ENCODE data around the gene RAB35. TPM values are rescaled to one million over a fixed set of nuclear protein-coding genes. Genes with fewer than 3 reads are reported as not detected.

The RAB35 gene
- total RNA-seq, 1 donor from 2014 or later = 32.8 TPM

DNA sequence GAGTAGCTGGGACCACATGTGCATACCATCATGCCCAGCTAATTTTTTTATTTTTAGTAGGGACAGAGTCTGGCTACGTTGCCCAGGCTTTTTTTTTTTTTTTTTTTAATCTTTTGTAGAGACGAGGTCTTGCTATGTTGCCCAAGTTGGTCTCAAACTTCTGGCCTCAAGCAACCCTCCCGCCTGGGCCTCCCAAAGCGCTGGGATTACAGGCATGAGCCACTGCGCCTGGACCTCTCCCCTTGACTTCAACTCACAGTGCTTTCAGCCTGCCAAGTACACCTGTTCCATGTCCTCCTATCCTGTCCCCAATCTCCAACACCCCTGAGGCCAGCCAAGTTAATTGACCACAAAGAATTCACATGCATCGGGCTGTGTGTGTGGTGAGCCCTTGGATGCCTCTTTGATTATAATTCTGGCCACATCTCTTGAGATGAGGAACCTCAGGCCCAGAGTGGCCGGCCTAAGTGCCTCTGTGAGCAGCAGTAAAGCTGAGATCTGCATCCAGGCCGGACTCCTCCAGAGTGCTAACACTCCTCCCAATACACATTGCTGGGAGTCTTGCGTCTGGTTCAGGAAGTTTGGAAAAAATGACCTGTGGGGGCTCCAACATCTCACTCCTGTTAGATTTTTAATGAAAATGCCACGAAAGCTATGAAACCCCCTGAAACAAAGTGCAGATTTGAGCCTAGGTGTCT lies 6.8 kb downstream of the RAB35 start:
- TF ChIP-seq, protein P1, sequence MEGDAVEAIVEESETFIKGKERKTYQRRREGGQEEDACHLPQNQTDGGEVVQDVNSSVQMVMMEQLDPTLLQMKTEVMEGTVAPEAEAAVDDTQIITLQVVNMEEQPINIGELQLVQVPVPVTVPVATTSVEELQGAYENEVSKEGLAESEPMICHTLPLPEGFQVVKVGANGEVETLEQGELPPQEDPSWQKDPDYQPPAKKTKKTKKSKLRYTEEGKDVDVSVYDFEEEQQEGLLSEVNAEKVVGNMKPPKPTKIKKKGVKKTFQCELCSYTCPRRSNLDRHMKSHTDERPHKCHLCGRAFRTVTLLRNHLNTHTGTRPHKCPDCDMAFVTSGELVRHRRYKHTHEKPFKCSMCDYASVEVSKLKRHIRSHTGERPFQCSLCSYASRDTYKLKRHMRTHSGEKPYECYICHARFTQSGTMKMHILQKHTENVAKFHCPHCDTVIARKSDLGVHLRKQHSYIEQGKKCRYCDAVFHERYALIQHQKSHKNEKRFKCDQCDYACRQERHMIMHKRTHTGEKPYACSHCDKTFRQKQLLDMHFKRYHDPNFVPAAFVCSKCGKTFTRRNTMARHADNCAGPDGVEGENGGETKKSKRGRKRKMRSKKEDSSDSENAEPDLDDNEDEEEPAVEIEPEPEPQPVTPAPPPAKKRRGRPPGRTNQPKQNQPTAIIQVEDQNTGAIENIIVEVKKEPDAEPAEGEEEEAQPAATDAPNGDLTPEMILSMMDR (IDR thresholded peaks at IDR 0.05; ENCODE audit: insufficient read depth, low read length, poor library complexity, severe bottlenecking) = no peak

GRCh38 chr12:120106151-120106550 lies 10.4 kb downstream of the RAB35 start:
- no peak overlapping the region for H3K4me3 ChIP-seq (ENCODE audit: low read depth, low read length)
- DNase-seq (ENCODE audit: low read depth) = no peak
- H3K27me3 ChIP-seq (ENCODE audit: control insufficient read depth, insufficient read depth, low read length) = no peaks in the 10 kb centered on the region
- TF ChIP-seq, protein P1 (IDR thresholded peaks at IDR 0.05; ENCODE audit: insufficient read depth, low read length, poor library complexity, severe bottlenecking) = no peak
- H3K36me3 ChIP-seq (ENCODE audit: control insufficient read depth, insufficient read depth, low read length) = no peaks in the 10 kb centered on the region

More for the DNA sequence above, 6.8 kb downstream of the RAB35 start:
- Histone ChIP-seq H3K27me3 (ENCODE audit: control insufficient read depth, insufficient read depth, low read length) (no peaks in the 10 kb centered on the region), H3K4me3 (ENCODE audit: low read depth, low read length) (no peak overlapping the region), H3K36me3 (ENCODE audit: control insufficient read depth, insufficient read depth, low read length) (no peaks in the 10 kb centered on the region)
- DNase-seq (ENCODE audit: low read depth) = no peak

- TF ChIP-seq, protein P1 (IDR thresholded peaks at IDR 0.05; ENCODE audit: insufficient read depth, low read length, poor library complexity, severe bottlenecking) = no peak
- Histone ChIP-seq H3K27me3 (ENCODE audit: control insufficient read depth, insufficient read depth, low read length) (no peaks in the 10 kb centered on the region), H3K4me3 (ENCODE audit: low read depth, low read length) (no peak overlapping the region), H3K36me3 (ENCODE audit: control insufficient read depth, insufficient read depth, low read length) (no peaks in the 10 kb centered on the region)
- DNase-seq (ENCODE audit: low read depth) = no peak
Observed at GRCh38 chr12:120103371-120103770, 13.2 kb downstream of the RAB35 start.

GRCh38 chr12:120103044-120103338 lies 13.6 kb downstream of the RAB35 start:
- Histone ChIP-seq H3K36me3 (ENCODE audit: control insufficient read depth, insufficient read depth, low read length) (peaks cover 2% of the 10 kb centered on the region), H3K27me3 (ENCODE audit: control insufficient read depth, insufficient read depth, low read length) (no peaks in the 10 kb centered on the region), H3K4me3 (ENCODE audit: low read depth, low read length) (no peak overlapping the region)
- no peak for DNase-seq (ENCODE audit: low read depth)
- TF ChIP-seq, protein P1 (IDR thresholded peaks at IDR 0.05; ENCODE audit: insufficient read depth, low read length, poor library complexity, severe bottlenecking) = no peak

- Histone ChIP-seq H3K27me3 (ENCODE audit: control insufficient read depth, insufficient read depth, low read length) (no peaks in the 10 kb centered on the region), H3K36me3 (ENCODE audit: control insufficient read depth, insufficient read depth, low read length) (peaks cover 2% of the 10 kb centered on the region), H3K4me3 (ENCODE audit: low read depth, low read length) (no peak overlapping the region)
- TF ChIP-seq, protein P1 (IDR thresholded peaks at IDR 0.05; ENCODE audit: insufficient read depth, low read length, poor library complexity, severe bottlenecking) = no peak
- DNase-seq (ENCODE audit: low read depth) = no peak
Observed at GRCh38 chr12:120102189-120103043, 14.1 kb downstream of the RAB35 start.
